Mucosa of descending colon (tissue), 3 donors: ENCODE data around the gene CCDC47. TPM values are rescaled to one million over a fixed set of nuclear protein-coding genes. Genes with fewer than 3 reads are reported as not detected.

Experiments used
- ATAC-seq: fragments of 200-7000 bp; cut with Tn5 transposase; one replicate; pipeline ENCODE4 v1.9.1; 2020; ENCODE audit warnings: mild to moderate bottlenecking, moderate library complexity
- DNase-seq, 3 donors: peaks; one replicate each; pipeline ENCODE4 v3.0.0-alpha.2; 2020
- H3K36me3 ChIP-seq: fragments of 200-600 bp; one replicate; pipeline ENCODE4 v1.8.0; 2021; ENCODE audit warnings: low read depth, mild to moderate bottlenecking
- H3K4me1 ChIP-seq: fragments of 200-600 bp; one replicate; pipeline ENCODE4 v1.8.0; 2021; ENCODE audit warnings: low read depth, mild to moderate bottlenecking
- H3K4me3 ChIP-seq: fragments of 200-600 bp; one replicate; pipeline ENCODE4 v1.8.0; 2021; ENCODE audit warnings: mild to moderate bottlenecking
- H3K9me3 ChIP-seq: fragments of 200-600 bp; one replicate; pipeline ENCODE4 v1.8.0; 2021; ENCODE audit warnings: mild to moderate bottlenecking
- CTCF ChIP-seq: fragments of 200-600 bp; IDR thresholded peaks from one replicate; pipeline ENCODE4 v1.8.0; 2022; ENCODE audit warnings: antibody characterized with exemption, mild to moderate bottlenecking
- intact Hi-C, 2 donors: fragments of 100-400 bp; cut with DNase I in 1 of 2; cut with micrococcal nuclease in 1 of 2; formaldehyde crosslinking; loops; one replicate each; pipeline versions ENCODE4 v1.11.0 to v1.11.1; 2022; cut with DNase I, micrococcal nuclease
- total RNA-seq, 3 donors: library from RNA; stranded (reverse); fragmentation: NEBNext Ultra II Directional in 2 of 3; extraction: Animal tissue kit (Norgen Biotek cat#: 25700) in 2 of 3; gene quantifications; one replicate each; pipeline versions ENCODE4 v1.2.1 to v1.2.4, GENCODE V29; 2021 to 2023
- donor health status: DM: no; HTN: no; CAD: no; lungs with moderate emphysema.
- donor health status: DM: no; HTN: no; CAD: no.
- donor health status: DM: no; HTN: yes; CAD: no.

CCDC47 gene
- total RNA-seq, 3 donors from 2014 or later, result 94.9 to 139 (median 128) TPM

GRCh38 chr17:63819585-63820537 is 46.5 kb upstream of the CCDC47 start:
- ATAC-seq, result peak; percentile 53
- intact Hi-C loops, result loop anchor here in 1 of 2 donors (10.0 kb wide), 1 partner anchor 45 kb away; the partner anchor contains the start of genes CCDC47 and DDX42
- H3K36me3 ChIP-seq, result peaks cover 27% of the 10 kb centered on the region

GRCh38 chr17:63819131-63819530 is 45.7 kb upstream of the CCDC47 start:
- peak; percentile 40 for ATAC-seq
- TF ChIP-seq CTCF, result no peak
- no peaks in the 10 kb centered on the region for H3K9me3 ChIP-seq
- H3K36me3 ChIP-seq, result peaks cover 27% of the 10 kb centered on the region
- no peak for DNase-seq
- H3K4me3 ChIP-seq, result no peak overlapping the region
- peaks cover 3% of the 10 kb centered on the region for H3K4me1 ChIP-seq
- intact Hi-C loops, result no loop called here

More at GRCh38 chr17:63819585-63820537, 46.5 kb upstream of the CCDC47 start:
- Histone ChIP-seq H3K4me1 (peaks cover 3% of the 10 kb centered on the region), H3K9me3 (no peaks in the 10 kb centered on the region), H3K4me3 (no peak overlapping the region)
- TF ChIP-seq CTCF, result no peak
- no peak for DNase-seq

GRCh38 chr17:63817736-63818385 is 44.5 kb upstream of the CCDC47 start:
- Histone ChIP-seq H3K4me3 (no peak overlapping the region), H3K36me3 (peaks cover 27% of the 10 kb centered on the region), H3K9me3 (no peaks in the 10 kb centered on the region), H3K4me1 (peaks cover 3% of the 10 kb centered on the region)
- ATAC-seq, result no peak
- intact Hi-C loops, result no loop called here
- no peak for DNase-seq
- no peak for TF ChIP-seq CTCF

- H3K4me1 ChIP-seq, result peaks cover 3% of the 10 kb centered on the region
- ATAC-seq (no peak), DNase-seq (no peak)
- intact Hi-C loops, result no loop called here
- no peaks in the 10 kb centered on the region for H3K9me3 ChIP-seq
- H3K36me3 ChIP-seq, result peaks cover 33% of the 10 kb centered on the region
- no peak overlapping the region for H3K4me3 ChIP-seq
- no peak for TF ChIP-seq CTCF
Observed at GRCh38 chr17:63816669-63817068, 43.3 kb upstream of the CCDC47 start.

- no peak for TF ChIP-seq CTCF
- ATAC-seq, result no peak
- H3K4me3 ChIP-seq, result no peak overlapping the region
- peaks cover 3% of the 10 kb centered on the region for H3K4me1 ChIP-seq
- H3K9me3 ChIP-seq, result no peaks in the 10 kb centered on the region
- H3K36me3 ChIP-seq, result peaks cover 36% of the 10 kb centered on the region
- intact Hi-C loops, result no loop called here
- no peak for DNase-seq
Observed at GRCh38 chr17:63816123-63816522, 42.7 kb upstream of the CCDC47 start.
